Breast epithelium (tissue), 3 donors: ENCODE results near the gene GAB2.

ENCODE experiments used
- POLR2A ChIP-seq: fragments of 450-650 bp; IDR thresholded peaks from one replicate; pipeline ENCODE4 v1.6.1; 2016; ENCODE audit warnings: antibody characterized with exemption, mild to moderate bottlenecking, moderate library complexity
- POLR2AphosphoS5 ChIP-seq, 3 donors: sonication (generic); formaldehyde crosslinking; IDR thresholded peaks; one replicate each; pipeline ENCODE4 v1.6.1; 2017; ENCODE audit warnings: antibody characterized with exemption in 3 of 3
- TF ChIP-seq, protein P1 (sequence below), 3 donors: fragments of 450-650 bp; IDR thresholded peaks; one replicate each; pipeline ENCODE4 v1.5.1; 2016 to 2017; ENCODE audit warnings: antibody characterized with exemption in 3 of 3, mild to moderate bottlenecking in 3 of 3, moderate library complexity in 3 of 3

GRCh38 chr11:78460471-78460870, 42.9 kb upstream of the GAB2 start:
- TF ChIP-seq, protein P1, sequence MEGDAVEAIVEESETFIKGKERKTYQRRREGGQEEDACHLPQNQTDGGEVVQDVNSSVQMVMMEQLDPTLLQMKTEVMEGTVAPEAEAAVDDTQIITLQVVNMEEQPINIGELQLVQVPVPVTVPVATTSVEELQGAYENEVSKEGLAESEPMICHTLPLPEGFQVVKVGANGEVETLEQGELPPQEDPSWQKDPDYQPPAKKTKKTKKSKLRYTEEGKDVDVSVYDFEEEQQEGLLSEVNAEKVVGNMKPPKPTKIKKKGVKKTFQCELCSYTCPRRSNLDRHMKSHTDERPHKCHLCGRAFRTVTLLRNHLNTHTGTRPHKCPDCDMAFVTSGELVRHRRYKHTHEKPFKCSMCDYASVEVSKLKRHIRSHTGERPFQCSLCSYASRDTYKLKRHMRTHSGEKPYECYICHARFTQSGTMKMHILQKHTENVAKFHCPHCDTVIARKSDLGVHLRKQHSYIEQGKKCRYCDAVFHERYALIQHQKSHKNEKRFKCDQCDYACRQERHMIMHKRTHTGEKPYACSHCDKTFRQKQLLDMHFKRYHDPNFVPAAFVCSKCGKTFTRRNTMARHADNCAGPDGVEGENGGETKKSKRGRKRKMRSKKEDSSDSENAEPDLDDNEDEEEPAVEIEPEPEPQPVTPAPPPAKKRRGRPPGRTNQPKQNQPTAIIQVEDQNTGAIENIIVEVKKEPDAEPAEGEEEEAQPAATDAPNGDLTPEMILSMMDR (IDR thresholded peaks at IDR 0.05), result no peak
- TF ChIP-seq POLR2A (no peak), POLR2AphosphoS5 (IDR thresholded peaks at IDR 0.05) (no peak)
